ENCODE data around the gene CFAP119.

- TF ChIP-seq CTCF (IDR thresholded peaks at IDR 0.05; ENCODE audit: low read depth, low read length) (no peak), EZH2phosphoT487 (IDR thresholded peaks at IDR 0.05; ENCODE audit: low read depth) (no peak)
Observed at GRCh38 chr16:30747799-30748633, 13.8 kb downstream of the CFAP119 start, which contains the start of gene PHKG2.
